ENCODE results near the gene SERTAD1. TPM values are rescaled to one million over a fixed set of nuclear protein-coding genes. Genes with fewer than 3 reads are reported as not detected.
A peak's percentile ranks its signal among the peaks of the same experiment; 100 is the strongest.

SERTAD1 gene
- polyA plus RNA-seq, 1 of the 3 experiments (the other 2 are of a cell fraction): 10.4 TPM

- TF ChIP-seq ZBTB33 (IDR thresholded peaks at IDR 0.05; ENCODE audit: borderline replicate concordance, low read depth): no peak
- no peak for TF ChIP-seq USF2 (IDR thresholded peaks at IDR 0.05; ENCODE audit: borderline replicate concordance, low read depth, low read length)
- TF ChIP-seq EZH2phosphoT487 (IDR thresholded peaks at IDR 0.05; ENCODE audit: borderline replicate concordance, low read depth): no peak
- TF ChIP-seq MXI1 (IDR thresholded peaks at IDR 0.05; ENCODE audit: low read depth, low read length): no peak
- no peak for TF ChIP-seq FOSL2 (IDR thresholded peaks at IDR 0.05; ENCODE audit: borderline replicate concordance, low read depth)
- 0 out of 2 replicates have a peak, but pooled peaks have one; percentile 1 for TF ChIP-seq ELF1 (IDR thresholded peaks at IDR 0.05)
- no peak for TF ChIP-seq GATA2 (CRISPR knock-in tag; IDR thresholded peaks at IDR 0.05)
- TF ChIP-seq TCF12 (IDR thresholded peaks at IDR 0.05): no peak
- no peak for TF ChIP-seq MEF2A (IDR thresholded peaks at IDR 0.05; ENCODE audit: borderline replicate concordance, low read depth)
- TF ChIP-seq RFX5 (IDR thresholded peaks at IDR 0.05; ENCODE audit: low read length): no peak
- TF ChIP-seq CHD2 (IDR thresholded peaks at IDR 0.05; ENCODE audit: low read length, partially characterized antibody): peak; percentile 13
- TF ChIP-seq EP300 (IDR thresholded peaks at IDR 0.05; ENCODE audit: borderline replicate concordance in 1 of 2, low read depth in 1 of 2, low read length in 1 of 2): no peak
- TF ChIP-seq RCOR1 (IDR thresholded peaks at IDR 0.05; ENCODE audit: low read length): no peak
- TF ChIP-seq FOXM1 (IDR thresholded peaks at IDR 0.05; ENCODE audit: low read depth): no peak
- TF ChIP-seq PBX3 (IDR thresholded peaks at IDR 0.05): no peak
- TF ChIP-seq IRF3 (IDR thresholded peaks at IDR 0.05; ENCODE audit: low read depth, low read length): no peak
- TF ChIP-seq POLR2AphosphoS5 (IDR thresholded peaks at IDR 0.05; ENCODE audit: low read depth, low read length): peak; percentile 54
- no peak for TF ChIP-seq GABPA (IDR thresholded peaks at IDR 0.05; ENCODE audit: low read depth)
- no peak for TF ChIP-seq TEAD4 (IDR thresholded peaks at IDR 0.05; ENCODE audit: borderline replicate concordance, insufficient read depth)
- peak; percentile 40; the same call in 1 of the 2 replicates for TF ChIP-seq CTCF (IDR thresholded peaks at IDR 0.05)
- peak; percentile 51; the same call in 1 of the 2 replicates for TF ChIP-seq SMC3 (IDR thresholded peaks at IDR 0.05; ENCODE audit: low read depth, low read length)
- peak; percentile 68 for TF ChIP-seq RAD21 (IDR thresholded peaks at IDR 0.05; ENCODE audit: low read length)
- TF ChIP-seq NFIC (IDR thresholded peaks at IDR 0.05; ENCODE audit: borderline replicate concordance): no peak
- no peak for TF ChIP-seq SIN3A (IDR thresholded peaks at IDR 0.05; ENCODE audit: borderline replicate concordance, low read depth, low read length)
- TF ChIP-seq TAF1 (IDR thresholded peaks at IDR 0.05; ENCODE audit: borderline replicate concordance, low read depth, low read length): no peak
Measured at GRCh38 chr19:40444825-40445312, 19.1 kb upstream of the SERTAD1 start (continued).
